Coronary artery (tissue), 2 donors: ENCODE measurements around the gene FAIM2.

Experiments used
- DNase-seq: peaks from one replicate; pipeline ENCODE4 v3.0.0-alpha.2; 2017; ENCODE audit warnings: low spot score
- H3K27ac ChIP-seq, 2 donors: fragments of 200-600 bp; sonication (generic); one replicate each; pipeline ENCODE4 v1.5.1; 2016 to 2019
- H3K4me3 ChIP-seq: fragments of 200-600 bp; sonication (generic); 2 replicates; pipeline ENCODE4 v1.5.1; 2016; ENCODE audit warnings: mild to moderate bottlenecking, moderate library complexity
- CTCF ChIP-seq: fragments of 200-600 bp; sonication (generic); IDR thresholded peaks from one replicate; pipeline ENCODE4 v1.5.1; 2019; ENCODE audit warnings: antibody characterized with exemption

The FAIM2 gene

GRCh38 chr12:49944046-49944445 lies 40.3 kb upstream of the FAIM2 start:
- no peak for TF ChIP-seq CTCF
- no peak overlapping the region for H3K27ac ChIP-seq
- no peak overlapping the region for H3K4me3 ChIP-seq
- peak; percentile 64 for DNase-seq

- no peak for TF ChIP-seq CTCF
- DNase-seq: no peak
Observed at GRCh38 chr12:49943625-49943960, 39.9 kb upstream of the FAIM2 start.

GRCh38 chr12:49942921-49943624 lies 39.4 kb upstream of the FAIM2 start:
- no peak for TF ChIP-seq CTCF
- peak; percentile 69 for DNase-seq
- H3K27ac ChIP-seq: no peak overlapping the region
- no peak overlapping the region for H3K4me3 ChIP-seq

More at GRCh38 chr12:49943625-49943960, 39.9 kb upstream of the FAIM2 start:
- H3K27ac ChIP-seq: no peak overlapping the region
- no peak overlapping the region for H3K4me3 ChIP-seq

- DNase-seq: peak; percentile 43
- no peak overlapping the region for H3K4me3 ChIP-seq
- no peak overlapping the region for H3K27ac ChIP-seq
- TF ChIP-seq CTCF: no peak
Observed at GRCh38 chr12:49942512-49942893, 38.8 kb upstream of the FAIM2 start.

GRCh38 chr12:49941556-49942511 lies 38.1 kb upstream of the FAIM2 start:
- TF ChIP-seq CTCF: no peak
- Histone ChIP-seq H3K4me3 (no peak overlapping the region), H3K27ac (no peak overlapping the region)
- peak; percentile 58 for DNase-seq

GRCh38 chr12:49939707-49940106 lies 36.0 kb upstream of the FAIM2 start:
- no peak overlapping the region for H3K4me3 ChIP-seq
- no peak for TF ChIP-seq CTCF
- DNase-seq: peak; percentile 46
- H3K27ac ChIP-seq: peak overlapping the region in 1 of 2 donors; percentile 38

- Histone ChIP-seq H3K27ac (peak overlapping the region in 1 of 2 donors; percentile 38), H3K4me3 (no peak overlapping the region)
Observed at GRCh38 chr12:49939307-49939706, 35.6 kb upstream of the FAIM2 start.

More at GRCh38 chr12:49939307-49939706, 35.6 kb upstream of the FAIM2 start:
- TF ChIP-seq CTCF: no peak
- DNase-seq: peak; percentile 40
